ENCODE results near the gene TSPOAP1.

GRCh38 chr17:58352596-58353388 lies 24.2 kb upstream of the TSPOAP1 start:
- no peak for TF ChIP-seq CTCF (conservative IDR thresholded peaks at IDR 0.05)
- 0 out of 2 replicates have a peak, but pooled peaks have one; percentile 4 for TF ChIP-seq ZFX (IDR thresholded peaks at IDR 0.05)
